Hematopoietic multipotent progenitor cell treated with erythropoietin and hydrocortisone succinate and interleukin-3 and kit ligand, for 8 days (in vitro differentiated cells): Measurements from ENCODE around the gene MCOLN2.
A peak's percentile ranks its signal among the peaks of the same experiment; 100 is the strongest.
"Not testable (repeated sequence)": the region's sequence is repeated elsewhere in the genome, so short reads cannot be mapped to it uniquely, and the experiment has no call there.

Experiments
- DNase-seq: peaks from one replicate; pipeline ENCODE4 v3.0.0-alpha.2; 2015

The MCOLN2 gene

DNA sequence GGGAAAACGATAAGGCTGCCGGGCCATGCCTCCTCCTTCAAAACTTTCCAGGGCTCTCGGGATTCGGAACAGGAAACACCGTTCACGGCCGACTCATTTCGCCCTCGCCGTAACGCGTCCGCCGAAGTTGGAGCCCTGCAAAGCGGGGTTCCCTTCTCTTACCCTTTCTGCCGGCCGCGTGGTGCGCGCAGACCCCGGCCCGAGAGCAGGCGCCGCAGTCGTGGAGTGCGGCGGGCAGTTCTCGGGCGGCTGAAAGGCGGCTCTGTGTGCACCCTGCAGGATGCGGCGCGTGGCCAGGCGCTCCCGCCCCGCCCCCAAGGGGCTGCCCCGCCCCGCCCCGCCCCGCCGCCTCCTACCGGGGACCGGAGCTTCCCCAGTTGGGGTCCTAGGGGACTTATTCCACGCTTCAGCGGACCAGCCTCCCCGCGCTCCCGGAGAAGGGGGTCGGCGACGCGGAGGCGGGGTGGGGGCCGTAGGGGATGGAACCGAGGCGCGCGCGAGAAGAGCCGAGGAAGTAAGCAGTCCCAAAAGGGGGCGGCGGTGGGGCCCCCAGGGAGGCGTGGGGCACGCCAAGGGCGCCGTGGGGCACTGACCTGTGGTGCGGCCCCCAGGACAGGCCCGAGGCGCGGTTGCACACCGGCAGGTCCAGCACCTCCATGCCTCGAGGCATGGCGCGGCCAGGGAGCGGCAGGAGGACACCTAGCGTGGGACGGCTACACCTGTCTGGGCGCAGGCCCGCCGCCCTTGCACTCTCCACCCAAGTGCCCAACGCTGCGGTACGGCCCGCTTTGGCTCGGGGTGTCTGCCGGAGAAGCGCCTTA, at the start of gene MCOLN2:
Gene MCOLN2, minus strand, starts transcription at position 268 of the 821 bp plus-strand sequence. Its CDS starts 241 bp downstream, at position 27.
- DNase-seq: peak; percentile 8

DNA sequence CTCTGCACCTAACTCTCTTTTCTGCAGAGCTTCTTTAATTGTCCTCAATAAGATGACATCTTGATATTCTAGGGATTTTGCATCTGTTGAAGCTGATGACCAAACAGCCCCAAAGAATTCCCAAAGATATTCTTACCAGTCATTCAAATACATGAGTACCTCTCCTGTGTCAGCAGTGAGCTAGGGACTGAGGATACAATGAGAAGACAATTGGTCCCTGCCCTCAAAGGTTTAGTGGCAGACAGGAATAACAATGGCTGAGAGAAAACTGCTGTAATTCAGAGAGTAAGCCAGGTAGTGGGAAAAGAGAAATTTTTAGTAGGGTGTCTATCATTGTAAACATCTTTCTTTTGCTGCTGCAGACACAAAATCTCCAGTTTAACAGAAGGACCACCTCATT, 45.5 kb upstream of the MCOLN2 start:
- DNase-seq: no peak

DNA sequence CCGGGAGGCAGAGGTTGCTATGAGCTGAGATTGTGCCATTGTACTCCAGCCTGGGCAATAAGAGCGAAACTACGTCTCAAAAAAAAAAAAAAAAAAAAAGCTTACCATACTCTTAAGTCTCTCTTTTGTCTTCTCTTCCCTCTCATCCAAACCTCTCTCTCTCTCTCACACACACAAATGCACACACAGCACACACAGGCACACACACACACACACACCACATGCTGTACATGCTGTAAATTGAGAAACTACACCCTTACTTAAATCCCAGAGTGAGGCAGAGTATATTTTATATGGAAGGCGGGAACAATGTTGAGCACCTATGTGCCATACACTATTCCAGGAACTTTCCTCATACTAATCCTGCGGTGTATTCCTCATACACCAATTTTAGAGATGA, 44.9 kb upstream of the MCOLN2 start:
- DNase-seq: no peak

DNA sequence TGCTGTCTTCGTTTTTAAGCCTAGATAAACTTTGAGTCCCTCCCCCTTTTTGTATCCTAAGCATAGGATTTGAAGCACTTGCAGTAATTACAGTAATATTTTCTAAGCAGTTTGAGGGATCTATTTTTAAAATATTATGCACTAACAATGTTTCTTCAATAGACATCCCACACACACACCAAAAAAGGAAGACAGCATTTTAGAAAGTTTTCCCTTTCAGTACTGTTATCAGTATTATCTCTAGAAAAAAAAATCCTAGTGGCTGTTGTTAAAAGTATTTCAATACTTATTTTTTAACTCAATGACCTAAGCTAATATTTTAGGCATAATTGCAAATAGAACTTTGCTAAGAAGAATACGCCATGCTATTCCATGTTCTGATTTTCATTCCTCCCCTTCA, 36.3 kb upstream of the MCOLN2 start:
- no peak for DNase-seq

DNA sequence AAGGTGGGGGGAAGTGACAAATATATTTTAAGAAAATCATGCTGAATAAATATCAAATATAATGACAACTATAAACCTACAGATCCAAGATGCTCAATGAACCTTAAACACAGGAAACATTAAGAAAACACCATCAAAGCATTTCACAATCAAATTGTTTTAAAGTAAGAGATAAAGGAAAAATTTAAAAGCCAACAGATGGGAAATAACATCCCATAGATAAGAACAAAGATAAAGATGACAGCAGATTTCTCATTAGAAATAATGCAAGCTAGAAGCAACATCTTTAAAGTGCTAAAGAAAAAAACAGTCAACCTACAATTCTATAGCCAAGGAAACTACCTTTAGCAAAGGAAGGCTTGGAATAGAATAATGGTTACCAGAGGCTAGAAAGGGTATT, 33.6 kb upstream of the MCOLN2 start:
- no peak for DNase-seq

DNA sequence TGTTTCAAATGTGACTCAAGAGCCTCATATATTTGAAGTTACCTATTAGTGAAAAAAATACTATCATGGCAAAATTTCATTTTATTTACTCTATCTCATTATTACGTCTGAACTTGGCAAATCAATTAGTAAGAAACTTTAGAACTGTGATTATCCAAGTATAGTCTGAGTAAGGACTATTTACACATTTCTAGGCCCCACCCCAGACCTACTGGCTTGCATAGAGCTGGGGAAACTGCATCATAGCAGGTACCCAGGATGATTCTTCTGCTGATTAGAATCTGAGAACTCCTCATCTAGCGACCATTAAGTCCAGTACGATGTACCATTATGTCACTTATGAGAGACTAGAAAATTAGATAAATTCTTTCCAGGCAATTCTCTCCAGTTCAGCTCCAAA, 31.2 kb upstream of the MCOLN2 start:
- no peak for DNase-seq

DNA sequence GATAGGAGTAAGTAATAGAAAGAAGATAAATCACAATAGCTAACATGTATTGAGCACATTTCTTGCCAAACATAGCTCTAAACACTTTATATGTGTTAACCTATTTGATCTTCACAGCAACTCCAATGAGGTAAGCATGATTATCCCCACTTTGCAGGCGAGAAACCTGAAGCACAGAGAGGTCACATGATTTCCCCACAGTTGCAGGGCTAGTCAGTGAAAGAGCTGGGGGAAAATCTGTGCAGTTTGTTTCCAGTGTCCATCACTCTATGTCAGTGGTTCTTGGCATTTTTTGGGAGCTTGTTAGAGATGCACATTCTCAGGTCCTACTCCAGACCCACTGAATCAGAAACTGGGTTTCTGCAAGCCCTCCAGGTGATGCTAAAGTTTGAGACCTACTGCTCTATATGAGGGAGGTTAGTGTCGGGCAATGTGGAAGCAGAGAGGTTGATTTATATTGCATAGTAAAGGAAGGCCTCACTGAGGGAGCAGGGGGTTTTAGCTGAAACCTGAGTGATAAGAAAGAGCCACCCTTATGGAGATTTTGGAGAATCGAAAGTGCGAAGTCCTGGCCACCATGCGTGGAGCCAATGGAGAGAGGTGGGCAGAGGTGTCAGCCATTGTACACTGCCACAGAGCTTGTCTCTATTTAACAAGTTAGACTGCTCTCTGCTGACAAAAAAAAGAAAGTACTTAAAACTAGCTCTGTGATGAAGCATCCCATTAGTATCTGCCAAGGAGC, 30.5 kb upstream of the MCOLN2 start:
- peak; percentile 6 for DNase-seq

DNA sequence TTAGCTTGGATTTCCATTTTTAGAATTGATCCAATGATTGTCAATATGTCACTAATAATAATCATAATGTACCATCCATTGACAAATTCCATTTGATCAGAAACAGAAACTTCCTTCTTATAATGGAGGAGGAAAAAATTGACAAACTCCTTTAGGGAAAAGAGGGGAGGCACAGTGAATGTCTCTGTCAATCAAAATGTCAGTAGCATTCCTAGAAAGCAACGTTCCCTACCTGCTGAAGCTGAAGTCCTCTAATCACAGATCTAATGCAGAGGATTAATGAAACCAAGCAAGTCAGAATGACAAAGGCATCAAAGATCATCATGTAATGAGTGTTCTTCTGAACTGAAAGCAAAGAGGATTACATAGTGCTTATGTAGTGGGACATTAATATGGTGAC, 29.0 kb upstream of the MCOLN2 start:
- DNase-seq: no peak

DNA sequence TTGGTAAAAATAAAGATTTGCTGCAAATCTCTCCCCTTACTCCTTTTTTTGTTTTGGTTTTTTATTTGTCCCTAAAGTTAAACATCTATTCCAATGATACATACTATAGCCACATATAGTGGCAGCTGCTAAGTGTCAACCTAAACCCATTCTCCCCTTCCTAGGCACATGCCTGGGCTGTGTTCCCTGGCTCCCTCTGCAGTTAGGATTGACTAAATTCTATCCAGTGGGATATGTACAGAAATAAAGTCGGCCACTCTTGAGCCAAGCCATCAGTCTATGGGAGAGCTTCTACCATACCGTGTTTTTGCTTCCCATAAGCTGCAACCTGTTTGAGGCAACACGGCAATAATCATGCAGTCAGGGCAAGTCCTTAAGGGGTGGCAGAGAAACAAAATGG, 27.8 kb upstream of the MCOLN2 start:
- no peak for DNase-seq

DNA sequence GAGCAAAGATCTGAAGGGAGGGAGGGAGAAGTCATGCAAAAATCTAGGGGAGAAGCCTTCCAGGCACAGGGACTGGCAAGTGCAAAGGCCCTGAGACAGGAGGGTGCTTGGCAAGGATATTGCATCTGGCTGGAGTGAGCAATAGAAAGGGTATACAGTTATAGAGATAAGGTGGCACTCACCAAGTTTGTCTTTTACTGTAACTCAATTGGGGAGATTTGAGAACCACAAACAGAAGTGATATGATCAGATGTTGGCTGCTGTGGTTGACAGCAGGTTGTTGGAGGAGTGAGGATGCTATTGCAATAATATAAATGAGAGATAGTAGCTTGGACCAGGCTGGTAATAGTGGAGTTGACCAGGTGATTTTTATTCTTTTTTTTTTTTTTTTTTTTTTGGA, 25.8 kb upstream of the MCOLN2 start:
- peak; percentile 20 for DNase-seq

DNA sequence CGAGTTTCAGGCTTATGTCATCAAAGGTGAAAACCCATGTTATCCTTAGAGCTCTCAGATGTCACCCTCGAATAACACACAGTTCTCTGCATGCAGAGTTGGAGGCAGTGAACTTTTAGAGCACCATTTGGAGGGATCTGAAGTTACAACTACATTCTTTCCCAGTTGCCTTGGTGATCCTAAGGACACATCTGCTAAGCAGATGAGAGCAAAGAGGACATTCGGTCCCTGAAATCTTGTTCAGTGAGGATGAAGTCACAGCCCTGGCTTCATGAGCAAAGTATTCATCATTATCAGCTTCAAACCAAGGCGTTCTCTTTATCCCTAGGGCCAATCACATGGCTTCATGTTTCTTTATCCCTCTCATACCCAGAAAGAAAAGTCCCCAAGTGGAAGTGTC, 23.1 kb upstream of the MCOLN2 start:
- DNase-seq: no peak

DNA sequence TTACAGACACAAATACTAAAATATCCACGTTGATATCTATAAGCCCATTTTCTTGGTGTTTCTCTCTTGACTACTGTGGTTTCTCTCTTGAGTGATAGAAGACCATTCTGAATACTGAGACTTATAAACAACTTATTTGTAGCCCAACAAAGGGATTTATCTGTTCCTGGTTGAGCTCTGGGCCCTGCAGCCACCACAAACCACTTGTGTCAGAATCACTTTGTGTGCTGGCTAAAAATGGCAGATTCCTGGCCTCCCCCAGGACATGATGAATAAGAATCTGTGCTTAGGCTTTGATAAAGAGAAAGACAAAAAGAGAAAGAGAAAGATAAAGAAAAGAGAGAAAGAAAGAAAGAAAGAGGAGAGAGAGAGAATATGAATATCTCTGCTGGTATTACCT, 18.9 kb upstream of the MCOLN2 start:
- no peak for DNase-seq

DNA sequence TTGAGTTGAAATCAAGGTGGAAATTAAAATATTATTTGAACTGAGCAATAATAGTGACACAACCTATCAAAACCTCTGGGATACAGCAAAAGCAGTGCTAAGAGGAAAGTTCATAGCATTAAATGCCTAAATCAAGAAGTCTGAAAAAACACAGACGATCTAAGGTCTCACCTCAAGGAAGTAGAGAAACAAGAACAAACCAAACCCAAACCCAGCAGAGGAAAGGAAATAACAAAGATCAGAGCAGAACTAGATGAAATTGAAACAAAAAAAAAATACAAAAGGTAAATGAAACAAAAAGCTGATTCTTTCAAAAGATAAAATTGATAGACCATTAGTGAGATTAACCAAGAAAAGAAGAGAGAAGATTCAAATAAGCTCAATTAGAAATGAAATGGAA, 8.7 kb upstream of the MCOLN2 start:
- DNase-seq: not testable (repeated sequence)

DNA sequence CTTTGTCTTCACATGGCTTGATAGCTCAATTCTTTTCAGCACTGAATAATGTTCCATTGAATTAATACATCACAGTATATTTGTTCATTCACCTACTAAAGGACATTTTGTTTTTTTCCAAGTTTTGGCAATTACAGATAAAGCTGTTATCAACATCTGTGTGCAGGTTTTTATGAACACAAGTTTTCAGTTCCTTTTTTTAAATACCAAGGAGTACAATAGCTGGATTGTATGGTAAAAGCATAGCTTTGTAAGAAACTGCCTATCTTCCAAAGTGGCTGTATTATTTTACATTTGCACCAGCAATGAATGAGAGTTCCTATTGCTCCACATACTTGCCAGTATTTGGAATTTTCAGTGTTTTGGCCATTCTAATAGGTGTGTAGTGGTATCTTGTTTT, 4.8 kb upstream of the MCOLN2 start:
- no peak for DNase-seq

DNA sequence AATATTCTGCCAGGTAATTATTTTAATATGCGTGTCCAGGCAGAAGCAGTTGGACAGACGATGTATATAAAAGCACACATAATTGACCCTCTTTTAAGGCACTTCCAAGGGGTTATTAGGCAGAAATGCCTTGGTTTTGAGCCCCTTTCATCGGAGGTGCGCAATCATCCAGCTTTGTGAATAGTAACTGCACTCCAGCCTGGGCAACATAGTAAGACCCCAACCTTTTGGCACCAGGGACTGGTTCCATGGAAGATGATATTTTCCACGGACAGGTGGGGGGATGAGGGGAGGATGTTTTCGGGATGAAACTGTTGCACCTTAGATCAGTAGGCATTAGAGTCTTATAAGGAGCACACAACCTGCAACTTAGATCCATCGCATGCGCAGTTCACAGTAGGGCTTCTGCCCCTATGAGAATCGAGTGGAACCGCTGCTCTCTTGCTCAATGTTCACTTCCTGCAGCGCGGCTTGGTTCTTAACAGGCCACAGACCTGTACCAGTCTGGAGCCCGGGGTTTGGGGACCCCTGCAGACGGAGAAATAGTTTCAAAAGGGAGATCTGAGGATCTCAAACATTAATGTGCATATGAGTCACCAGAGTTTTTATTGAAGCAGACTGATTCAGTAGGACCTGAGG, 1.8 kb upstream of the MCOLN2 start:
- DNase-seq: no peak

DNA sequence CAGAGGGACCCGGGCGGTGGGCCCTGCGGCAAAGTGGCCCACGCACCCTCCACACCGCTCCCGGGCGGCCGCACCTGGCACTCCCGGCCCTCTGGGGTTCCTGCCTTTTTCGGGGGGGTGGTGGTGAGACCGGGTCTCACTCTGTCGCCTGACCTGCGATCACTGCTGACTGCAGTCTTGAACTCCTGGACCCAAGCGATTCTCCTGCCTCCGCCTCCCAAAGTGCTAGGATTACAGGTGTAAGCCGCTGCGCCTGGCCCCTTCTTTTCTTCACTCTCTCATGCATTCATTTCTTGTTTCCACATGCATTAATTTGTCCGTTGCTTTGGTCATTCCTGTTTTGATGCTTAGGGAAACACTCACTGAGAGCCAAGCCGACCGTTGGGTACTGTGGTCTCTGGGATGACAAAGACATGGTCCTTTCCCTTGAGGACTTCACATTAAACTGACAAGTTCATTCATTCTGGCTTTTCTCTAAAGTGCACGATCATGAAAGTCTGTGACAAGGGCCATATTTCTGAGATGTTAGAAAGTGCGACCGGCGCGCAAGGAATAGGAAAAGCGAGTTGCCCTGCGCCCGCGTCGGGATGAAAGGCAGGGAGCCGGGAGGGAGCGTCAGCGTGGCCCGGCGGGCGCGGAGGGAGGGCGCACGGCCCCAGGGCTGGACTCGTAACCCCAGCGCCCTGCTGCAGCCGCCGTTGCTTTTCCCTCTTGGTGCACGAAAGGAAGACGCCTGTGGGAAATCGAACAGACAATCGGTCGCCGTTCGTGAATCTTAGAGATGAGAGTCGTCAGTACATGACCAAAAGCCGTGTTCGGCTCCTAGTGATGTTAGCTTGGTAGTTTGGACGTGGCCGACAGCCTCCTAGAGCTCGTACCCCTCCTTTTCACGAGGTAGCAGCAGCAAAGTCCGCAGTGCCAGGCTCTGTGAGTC, 1.0 kb upstream of the MCOLN2 start:
- DNase-seq: no peak

DNA sequence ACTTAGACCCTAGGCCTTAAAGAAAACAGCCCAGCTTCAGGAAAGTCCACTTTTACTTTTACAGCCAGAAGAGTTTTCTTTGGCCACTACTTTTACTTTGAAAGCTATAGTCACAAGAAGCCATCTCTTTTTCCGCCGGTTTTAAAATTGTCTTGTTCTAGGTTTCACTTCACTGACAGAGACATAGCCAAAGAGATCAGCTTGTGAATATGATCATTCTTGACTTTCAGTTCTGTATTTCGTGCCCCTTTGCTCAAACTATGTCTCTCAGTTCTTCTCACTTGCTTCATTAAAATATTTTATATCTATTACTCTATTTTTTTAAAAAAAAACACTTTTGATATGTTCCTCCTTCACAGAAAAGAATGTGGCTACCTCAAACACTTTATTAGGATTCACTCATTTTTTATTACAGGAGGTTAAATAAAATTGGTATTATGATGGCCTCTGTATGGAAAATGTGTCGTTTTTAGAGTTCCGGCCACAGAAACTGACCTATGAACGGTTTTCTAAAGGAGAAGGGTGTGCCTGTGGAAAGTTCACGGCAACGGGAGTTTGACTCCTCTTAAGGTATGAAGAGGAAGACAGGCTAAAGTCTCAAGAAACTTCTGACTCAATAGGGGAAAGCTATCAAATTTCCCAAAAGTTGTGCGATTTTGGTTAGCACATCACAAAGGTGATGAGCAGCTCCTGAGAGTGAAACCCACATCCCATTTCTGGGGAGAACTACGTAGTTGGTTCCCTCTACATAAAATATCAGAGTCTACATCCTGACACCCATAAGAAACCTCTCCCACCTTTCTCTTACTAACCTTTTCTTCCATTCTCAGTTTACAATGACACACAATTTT, 1.2 kb downstream of the MCOLN2 start:
- no peak for DNase-seq

DNA sequence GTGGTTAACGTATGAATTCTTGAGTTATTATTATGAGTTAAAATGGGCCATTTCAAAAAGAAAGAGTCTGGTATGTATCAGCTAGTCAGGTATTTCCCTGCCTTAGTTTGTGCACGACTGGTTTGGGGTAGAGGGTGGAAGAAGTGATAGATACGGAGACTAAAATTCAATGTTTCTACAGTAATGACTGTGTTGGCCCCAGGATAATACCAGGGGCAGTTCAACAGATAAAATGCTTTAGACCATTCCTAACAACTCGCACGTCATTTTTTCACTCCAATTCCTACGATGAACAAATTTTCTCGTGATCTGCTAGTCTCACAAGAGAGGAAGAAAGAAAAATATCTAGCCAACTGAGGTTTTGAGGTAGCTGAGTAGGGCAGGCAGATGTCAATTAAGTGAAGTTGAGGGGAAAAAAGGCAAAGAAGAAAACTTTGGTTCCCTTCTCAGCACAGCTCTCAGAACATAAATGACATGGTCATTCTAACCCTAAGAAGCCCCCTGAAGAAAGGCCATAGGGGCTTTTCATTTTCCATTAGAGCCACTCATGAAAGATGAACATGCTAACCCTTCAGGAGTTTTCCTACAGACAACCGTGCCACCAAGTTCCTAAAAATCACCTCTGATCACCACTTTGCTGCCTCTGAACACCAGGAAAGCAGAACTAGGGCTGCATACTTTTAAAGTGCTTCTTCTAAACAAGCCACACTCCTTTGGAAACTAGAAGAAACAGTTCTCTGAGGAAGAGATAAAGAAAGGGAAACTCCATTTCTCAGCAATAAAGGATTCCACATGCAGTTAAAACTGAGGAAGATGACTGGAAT, 5.6 kb downstream of the MCOLN2 start:
- DNase-seq: no peak

DNA sequence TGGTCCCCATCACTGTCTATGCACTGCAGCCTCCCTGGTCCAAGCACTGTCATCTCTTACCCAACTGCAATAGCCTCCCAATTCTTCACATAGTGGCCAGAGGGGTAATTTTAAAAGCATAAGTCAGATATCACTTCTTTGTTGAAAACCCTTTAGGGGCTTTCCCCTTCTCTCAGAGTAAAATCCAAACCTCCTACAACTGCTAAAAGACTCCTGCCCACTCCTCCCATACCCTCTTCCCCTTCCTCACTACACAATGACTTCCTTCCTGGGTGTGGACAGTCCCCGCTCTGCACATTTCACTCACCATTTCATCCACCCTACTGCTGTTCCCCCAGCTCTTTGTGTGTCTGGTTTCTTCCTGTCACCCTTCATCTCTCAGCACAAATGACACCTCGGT, 8.3 kb downstream of the MCOLN2 start:
- no peak for DNase-seq

DNA sequence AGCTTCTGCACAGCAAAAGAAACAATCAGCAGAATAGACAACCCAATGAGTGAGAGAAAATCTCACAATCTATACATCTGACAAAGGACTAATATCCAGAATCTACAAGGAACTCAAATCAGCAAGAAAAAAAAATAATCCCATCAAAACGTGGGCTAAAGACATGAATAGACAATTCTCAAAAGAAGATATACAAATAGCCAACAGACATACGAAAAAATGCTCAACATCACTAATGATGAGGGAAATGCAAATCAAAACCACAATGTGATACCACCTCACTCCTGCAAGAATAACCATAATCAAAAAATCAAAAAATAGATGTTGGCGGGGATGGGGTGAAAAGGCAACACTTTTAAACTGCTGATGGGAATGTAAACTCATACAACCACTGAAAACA, 10.4 kb downstream of the MCOLN2 start:
- not testable (repeated sequence) for DNase-seq

DNA sequence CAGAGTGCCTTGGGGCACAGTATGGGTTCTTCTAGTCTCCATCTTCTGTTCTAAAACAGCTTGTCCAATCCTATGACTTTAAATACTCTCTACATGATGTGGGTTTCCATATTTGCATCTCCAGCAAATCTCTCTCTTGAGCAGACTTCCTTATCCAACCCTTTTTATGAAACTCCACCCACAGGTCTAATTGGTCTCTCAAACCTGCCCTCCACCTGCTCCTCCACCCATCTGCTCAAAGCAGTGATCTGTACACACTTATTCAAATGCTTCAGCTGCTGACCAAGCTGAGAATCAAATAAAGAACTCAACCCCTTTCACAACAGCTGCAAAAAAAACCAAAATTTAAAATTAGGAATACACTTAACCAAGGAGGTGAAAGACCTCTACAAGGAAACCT, 11.5 kb downstream of the MCOLN2 start:
- DNase-seq: no peak
